Dermis microvascular lymphatic vessel endothelial cell (primary cell): Measurements from ENCODE around the gene BTBD17. TPM values are rescaled to one million over a fixed set of nuclear protein-coding genes. Genes with fewer than 3 reads are reported as not detected.

ENCODE experiments used
- DNase-seq, 2 donors: peaks; one replicate each; pipeline versions ENCODE4 v3.0.0 to v3.0.0-alpha.2; 2010; ENCODE audit warnings: low read depth in 2 of 2
- total RNA-seq: library from RNA; depleted of rRNA; stranded (reverse); fragments of >200 nt; gene quantifications from 2 replicates; pipeline ENCODE4 v1.2.1, GENCODE V29; 2014

The BTBD17 gene
- total RNA-seq, 1 donor from 2014 or later, result not detected

GRCh38 chr17:74359916-74360315, 1.8 kb downstream of the BTBD17 start:
- DNase-seq, result no peak

- no peak for DNase-seq
Observed at GRCh38 chr17:74358697-74359096, 3.0 kb downstream of the BTBD17 start.

- DNase-seq, result no peak
Observed at GRCh38 chr17:74357466-74357809, 4.2 kb downstream of the BTBD17 start.

GRCh38 chr17:74356646-74357465, 4.8 kb downstream of the BTBD17 start:
- DNase-seq, result peak in 1 of 2 donors; percentile 14

- DNase-seq, result no peak
Observed at GRCh38 chr17:74355065-74355464, 6.6 kb downstream of the BTBD17 start.

GRCh38 chr17:74354561-74354960, 7.1 kb downstream of the BTBD17 start:
- no peak for DNase-seq

GRCh38 chr17:74354123-74354522, 7.5 kb downstream of the BTBD17 start:
- peak; percentile 24 to 36 for DNase-seq

GRCh38 chr17:74353446-74354060, 8.1 kb downstream of the BTBD17 start:
- no peak for DNase-seq

GRCh38 chr17:74351552-74352210, 10.0 kb downstream of the BTBD17 start:
- no peak for DNase-seq

- no peak for DNase-seq
Observed at GRCh38 chr17:74350486-74350885, 11.2 kb downstream of the BTBD17 start.

GRCh38 chr17:74349120-74349519, 12.5 kb downstream of the BTBD17 start:
- DNase-seq, result no peak

- no peak for DNase-seq
Observed at GRCh38 chr17:74347646-74348045, 14.0 kb downstream of the BTBD17 start.

GRCh38 chr17:74345433-74346241, 16.0 kb downstream of the BTBD17 start:
- DNase-seq, result peak in 1 of 2 donors; percentile 42

- no peak for DNase-seq
Observed at GRCh38 chr17:74344658-74345057, 17.0 kb downstream of the BTBD17 start.

GRCh38 chr17:74343526-74344284, 18.0 kb downstream of the BTBD17 start:
- no peak for DNase-seq

- no peak for DNase-seq
Observed at GRCh38 chr17:74343121-74343520, 18.5 kb downstream of the BTBD17 start.

- DNase-seq, result no peak
Observed at GRCh38 chr17:74342224-74342623, 19.4 kb downstream of the BTBD17 start.

- no peak for DNase-seq
Observed at GRCh38 chr17:74340470-74341023, 21.1 kb downstream of the BTBD17 start.

GRCh38 chr17:74339537-74340195, 22.0 kb downstream of the BTBD17 start:
- DNase-seq, result no peak

GRCh38 chr17:74337834-74338500, 23.7 kb downstream of the BTBD17 start:
- no peak for DNase-seq
